Stimulated activated CD4-positive, alpha-beta T cell treated with anti-CD3 and anti-CD28 coated beads, Interleukin-1b, Interleukin-23, amount 100 ng/mL, for 48 hours (primary cell): ENCODE measurements around the gene SENP1.

Source experiments
- DNase-seq: peaks from one replicate; pipeline ENCODE4 v3.0.0-alpha.2; 2020

Gene SENP1

GRCh38 chr12:48032597-48032996, 73.3 kb downstream of the SENP1 start:
- no peak for DNase-seq

- no peak for DNase-seq
Measured at GRCh38 chr12:48031135-48031960, 74.5 kb downstream of the SENP1 start.

- no peak for DNase-seq
Measured at GRCh38 chr12:48030173-48030650, 75.7 kb downstream of the SENP1 start.

- DNase-seq, result no peak
Measured at GRCh38 chr12:48029491-48030172, 76.2 kb downstream of the SENP1 start.

- no peak for DNase-seq
Measured at GRCh38 chr12:48028541-48029431, 77.1 kb downstream of the SENP1 start.

GRCh38 chr12:48027183-48028002, 78.5 kb downstream of the SENP1 start:
- no peak for DNase-seq

- DNase-seq, result no peak
Measured at GRCh38 chr12:48026060-48026827, 79.6 kb downstream of the SENP1 start.

GRCh38 chr12:48025281-48025680, 80.6 kb downstream of the SENP1 start:
- DNase-seq, result no peak

- DNase-seq, result no peak
Measured at GRCh38 chr12:48024735-48025134, 81.1 kb downstream of the SENP1 start.

GRCh38 chr12:48023386-48023785, 82.5 kb downstream of the SENP1 start:
- no peak for DNase-seq

- DNase-seq, result no peak
Measured at GRCh38 chr12:48022676-48023385, 83.0 kb downstream of the SENP1 start.

- no peak for DNase-seq
Measured at GRCh38 chr12:48022180-48022521, 83.7 kb downstream of the SENP1 start.

- DNase-seq, result no peak
Measured at GRCh38 chr12:48021485-48022179, 84.2 kb downstream of the SENP1 start.

- DNase-seq, result no peak
Measured at GRCh38 chr12:48019639-48020265, 86.1 kb downstream of the SENP1 start.

- no peak for DNase-seq
Measured at GRCh38 chr12:48018618-48018995, 87.3 kb downstream of the SENP1 start.

- no peak for DNase-seq
Measured at GRCh38 chr12:48017921-48018617, 87.8 kb downstream of the SENP1 start.

GRCh38 chr12:48017496-48017895, 88.4 kb downstream of the SENP1 start:
- DNase-seq, result no peak

- DNase-seq, result no peak
Measured at GRCh38 chr12:48016373-48017020, 89.4 kb downstream of the SENP1 start.

- no peak for DNase-seq
Measured at GRCh38 chr12:48015954-48016353, 89.9 kb downstream of the SENP1 start.
